Activated CD8-positive, alpha-beta memory T cell treated with anti-CD3 and anti-CD28 coated beads for 36 hours (primary cell): ENCODE results near the gene CAMTA1. TPM values are rescaled to one million over a fixed set of nuclear protein-coding genes. Genes with fewer than 3 reads are reported as not detected.

Experiments used
- CTCF ChIA-PET: fragments of 350-600 bp; sonication (Branson Sonifier 250); formaldehyde crosslinking; loops from one replicate; lab custom pipeline; 2021; ENCODE audit warnings: antibody characterized with exemption; lab: Charles Lee
- POLR2A ChIA-PET: fragments of 350-600 bp; sonication (Branson Sonifier 250); formaldehyde crosslinking; loops from one replicate; lab custom pipeline; 2021; ENCODE audit warnings: antibody characterized with exemption; lab: Charles Lee
- total RNA-seq, 2 experiments: library from RNA; stranded (reverse); gene quantifications; one replicate each; pipeline ENCODE4 v1.2.3, GENCODE V29; 2021

Gene CAMTA1
- total RNA-seq, 2 experiments from 2014 or later, result 66.5 to 72.5 TPM

GRCh38 chr1:7642781-7643529 lies 857.7 kb downstream of the CAMTA1 start:
- ChIA-PET CTCF (no interaction called here), POLR2A (no interaction called here)

GRCh38 chr1:7643530-7643929 lies 858.3 kb downstream of the CAMTA1 start:
- ChIA-PET CTCF (no interaction called here), POLR2A (no interaction called here)

GRCh38 chr1:7644086-7644485 lies 858.8 kb downstream of the CAMTA1 start:
- CTCF ChIA-PET, result no interaction called here
- POLR2A ChIA-PET, result no interaction called here

- CTCF ChIA-PET, result interaction anchor here (0.6 kb wide), 1 partner anchor 37 kb away, joined by 4 read pairs; no protein-coding TSS in a partner anchor
- POLR2A ChIA-PET, result no interaction called here
Measured at GRCh38 chr1:7644961-7645750, 859.9 kb downstream of the CAMTA1 start.

- ChIA-PET POLR2A (no interaction called here), CTCF (no interaction called here)
Measured at GRCh38 chr1:7645751-7646048, 860.4 kb downstream of the CAMTA1 start.

- POLR2A ChIA-PET, result no interaction called here
Measured at GRCh38 chr1:7646164-7646563, 860.9 kb downstream of the CAMTA1 start.

GRCh38 chr1:7646981-7647901 lies 862.0 kb downstream of the CAMTA1 start:
- CTCF ChIA-PET, result interaction anchor here (0.6 to 1.4 kb wide), 7 partner anchors 15 to 929 kb away, joined by 3 to 7 read pairs (median 3); no protein-coding TSS in a partner anchor
- POLR2A ChIA-PET, result interaction anchor here (0.6 kb wide), 1 partner anchor 343 kb away, joined by 5 read pairs; no protein-coding TSS in a partner anchor

More at GRCh38 chr1:7646164-7646563, 860.9 kb downstream of the CAMTA1 start:
- CTCF ChIA-PET, result no interaction called here

- CTCF ChIA-PET, result interaction anchor here (1.4 kb wide), 1 partner anchor 930 kb away, joined by 3 read pairs; no protein-coding TSS in a partner anchor
- POLR2A ChIA-PET, result no interaction called here
Measured at GRCh38 chr1:7648761-7649384, 863.6 kb downstream of the CAMTA1 start.

- ChIA-PET POLR2A (no interaction called here), CTCF (interaction anchor here (1.1 kb wide), 1 partner anchor 18 kb away, joined by 3 read pairs; no protein-coding TSS in a partner anchor)
Measured at GRCh38 chr1:7650801-7651200, 865.5 kb downstream of the CAMTA1 start.

GRCh38 chr1:7651203-7651602 lies 865.9 kb downstream of the CAMTA1 start:
- CTCF ChIA-PET, result interaction anchor here (1.1 kb wide), 1 partner anchor 18 kb away, joined by 3 read pairs; no protein-coding TSS in a partner anchor
- POLR2A ChIA-PET, result no interaction called here

- ChIA-PET POLR2A (no interaction called here), CTCF (interaction anchor here (1.0 to 1.1 kb wide), 2 partner anchors 17 to 100 kb away, joined by 3 read pairs; no protein-coding TSS in a partner anchor)
Measured at GRCh38 chr1:7652061-7652460, 866.8 kb downstream of the CAMTA1 start.

GRCh38 chr1:7652515-7653098 lies 867.4 kb downstream of the CAMTA1 start:
- POLR2A ChIA-PET, result no interaction called here

GRCh38 chr1:7654725-7655124 lies 869.5 kb downstream of the CAMTA1 start:
- POLR2A ChIA-PET, result no interaction called here
- CTCF ChIA-PET, result no interaction called here

More at GRCh38 chr1:7652515-7653098, 867.4 kb downstream of the CAMTA1 start:
- CTCF ChIA-PET, result interaction anchor here (1.0 kb wide), 1 partner anchor 100 kb away, joined by 3 read pairs; no protein-coding TSS in a partner anchor

- POLR2A ChIA-PET, result no interaction called here
- CTCF ChIA-PET, result no interaction called here
Measured at GRCh38 chr1:7655354-7655753, 870.1 kb downstream of the CAMTA1 start.

- CTCF ChIA-PET, result no interaction called here
- POLR2A ChIA-PET, result no interaction called here
Measured at GRCh38 chr1:7656557-7657215, 871.4 kb downstream of the CAMTA1 start.

- CTCF ChIA-PET, result interaction anchor here (3.9 kb wide), 1 partner anchor 11 kb away, joined by 17 read pairs; no protein-coding TSS in a partner anchor
- POLR2A ChIA-PET, result no interaction called here
Measured at GRCh38 chr1:7657287-7658016, 872.2 kb downstream of the CAMTA1 start.

- ChIA-PET CTCF (interaction anchor here (3.9 kb wide), 1 partner anchor 10 kb away, joined by 17 read pairs; no protein-coding TSS in a partner anchor), POLR2A (no interaction called here)
Measured at GRCh38 chr1:7658099-7658498, 872.8 kb downstream of the CAMTA1 start.
